ENCODE measurements around the gene SIGLEC6. TPM values are rescaled to one million over a fixed set of nuclear protein-coding genes. Genes with fewer than 3 reads are reported as not detected.

Gene SIGLEC6
- total RNA-seq: under 1 TPM in 1 of 2 donors, not detected in 1; 0.26 TPM

- Histone ChIP-seq H3K27me3 (peaks cover 0 to 3% of the 10 kb centered on the region in 2 donors), H3K4me3 (no peak within 1 kb of the TSS), H3K36me3 (replicated peaks in 1 of 2; ENCODE audit: insufficient read depth in 1 of 2, low read depth in 2 of 2) (no peaks in the 10 kb centered on the region), H3K27ac (no peak within 1 kb of the TSS), H3K4me1 (no peaks in the 10 kb centered on the region), H3K9me3 (no peaks in the 10 kb centered on the region)
- 14 to 20% methylated on average over 23 to 25 of the region's 25 CpGs for WGBS, 2 donors
- DNase-seq: peak in 2 of 4 donors; percentile 23 to 64
- intact Hi-C loops (cut with DNase I): no loop called here
- no peak for ATAC-seq
- TF ChIP-seq POLR2A (IDR thresholded peaks at IDR 0.05): no peak
- TF ChIP-seq, protein P1, sequence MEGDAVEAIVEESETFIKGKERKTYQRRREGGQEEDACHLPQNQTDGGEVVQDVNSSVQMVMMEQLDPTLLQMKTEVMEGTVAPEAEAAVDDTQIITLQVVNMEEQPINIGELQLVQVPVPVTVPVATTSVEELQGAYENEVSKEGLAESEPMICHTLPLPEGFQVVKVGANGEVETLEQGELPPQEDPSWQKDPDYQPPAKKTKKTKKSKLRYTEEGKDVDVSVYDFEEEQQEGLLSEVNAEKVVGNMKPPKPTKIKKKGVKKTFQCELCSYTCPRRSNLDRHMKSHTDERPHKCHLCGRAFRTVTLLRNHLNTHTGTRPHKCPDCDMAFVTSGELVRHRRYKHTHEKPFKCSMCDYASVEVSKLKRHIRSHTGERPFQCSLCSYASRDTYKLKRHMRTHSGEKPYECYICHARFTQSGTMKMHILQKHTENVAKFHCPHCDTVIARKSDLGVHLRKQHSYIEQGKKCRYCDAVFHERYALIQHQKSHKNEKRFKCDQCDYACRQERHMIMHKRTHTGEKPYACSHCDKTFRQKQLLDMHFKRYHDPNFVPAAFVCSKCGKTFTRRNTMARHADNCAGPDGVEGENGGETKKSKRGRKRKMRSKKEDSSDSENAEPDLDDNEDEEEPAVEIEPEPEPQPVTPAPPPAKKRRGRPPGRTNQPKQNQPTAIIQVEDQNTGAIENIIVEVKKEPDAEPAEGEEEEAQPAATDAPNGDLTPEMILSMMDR (IDR thresholded peaks at IDR 0.05): no peak
Observed at GRCh38 chr19:51531349-51532315, at the start of gene SIGLEC6. Gene SIGLEC6 (minus strand): TSS chr19:51531670. CDS start chr19:51531648, 22 bp downstream.

DNA sequence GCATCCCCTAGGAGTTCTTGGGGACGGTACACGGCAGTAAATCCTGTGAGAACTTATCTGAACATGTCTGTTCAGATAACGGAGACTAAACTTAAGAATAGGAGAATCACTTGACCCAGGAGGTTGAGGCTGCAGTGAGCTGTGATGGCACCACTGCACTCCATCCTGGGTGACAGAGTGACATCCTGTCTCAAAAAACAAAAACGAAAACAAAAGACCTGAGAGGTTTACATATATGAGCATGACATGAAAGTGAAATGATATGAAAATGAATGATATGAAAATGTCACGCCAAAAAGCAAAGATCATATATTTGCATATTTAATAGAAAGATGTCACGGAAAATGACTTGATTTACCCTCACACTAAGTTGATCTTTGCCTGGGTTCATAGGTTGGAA is 45.4 kb upstream of the SIGLEC6 start:
- WGBS, 2 donors: 92 to 95% methylated on average over 6 of the region's 6 CpGs
- H3K4me3 ChIP-seq: no peak overlapping the region

GRCh38 chr19:51573331-51573730 is 41.9 kb upstream of the SIGLEC6 start:
- H3K36me3 ChIP-seq (replicated peaks in 1 of 2; ENCODE audit: insufficient read depth in 1 of 2, low read depth in 2 of 2): no peaks in the 10 kb centered on the region
- H3K4me3 ChIP-seq: no peak overlapping the region
- TF ChIP-seq, protein P1 (IDR thresholded peaks at IDR 0.05): no peak
- no peak for TF ChIP-seq POLR2A (IDR thresholded peaks at IDR 0.05)
- no peaks in the 10 kb centered on the region for H3K9me3 ChIP-seq
- intact Hi-C loops (cut with DNase I): no loop called here
- DNase-seq (no peak), ATAC-seq (no peak)
- H3K27ac ChIP-seq: no peak overlapping the region
- no peaks in the 10 kb centered on the region for H3K27me3 ChIP-seq
- WGBS, 2 donors: 82 to 91% methylated on average over 3 of the region's 3 CpGs
- H3K4me1 ChIP-seq: peaks cover 18% of the 10 kb centered on the region

More for the DNA sequence above, 45.4 kb upstream of the SIGLEC6 start:
- no peak overlapping the region for H3K27ac ChIP-seq
- no peak for ATAC-seq
- peaks cover 15% of the 10 kb centered on the region for H3K4me1 ChIP-seq
- no peaks in the 10 kb centered on the region for H3K9me3 ChIP-seq
- DNase-seq: no peak
- peaks cover 0 to 5% of the 10 kb centered on the region in 2 donors for H3K36me3 ChIP-seq (replicated peaks in 1 of 2; ENCODE audit: insufficient read depth in 1 of 2, low read depth in 2 of 2)
- TF ChIP-seq, protein P1 (IDR thresholded peaks at IDR 0.05): no peak
- TF ChIP-seq POLR2A (IDR thresholded peaks at IDR 0.05): no peak
- no peaks in the 10 kb centered on the region for H3K27me3 ChIP-seq
- intact Hi-C loops (cut with DNase I): no loop called here

DNA sequence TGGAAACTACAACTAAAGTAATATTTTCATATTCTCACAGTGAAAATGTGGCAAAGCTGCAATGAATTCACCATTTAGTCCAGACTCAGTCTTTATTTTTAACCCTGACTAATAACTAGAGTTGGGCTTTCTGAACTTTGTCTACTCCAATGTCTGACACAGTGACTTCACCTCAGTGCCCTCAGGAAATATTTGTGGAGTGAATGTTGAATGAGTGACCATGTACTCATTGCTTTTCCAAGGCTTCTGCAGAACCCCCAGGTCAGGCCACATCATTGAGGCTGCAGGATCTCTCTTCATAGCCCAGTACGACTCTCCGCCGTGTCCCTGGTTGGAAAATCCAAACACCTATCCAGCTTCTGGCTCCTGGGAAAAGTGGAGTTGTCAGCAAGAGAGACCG is 41.4 kb upstream of the SIGLEC6 start:
- ATAC-seq: no peak
- DNase-seq: no peak
- Histone ChIP-seq H3K36me3 (replicated peaks in 1 of 2; ENCODE audit: insufficient read depth in 1 of 2, low read depth in 2 of 2) (no peaks in the 10 kb centered on the region), H3K9me3 (no peaks in the 10 kb centered on the region), H3K4me3 (no peak overlapping the region), H3K27ac (no peak overlapping the region), H3K4me1 (peaks cover 18% of the 10 kb centered on the region), H3K27me3 (no peaks in the 10 kb centered on the region)
- intact Hi-C loops (cut with DNase I): no loop called here
- no peak for TF ChIP-seq POLR2A (IDR thresholded peaks at IDR 0.05)
- TF ChIP-seq, protein P1 (IDR thresholded peaks at IDR 0.05): no peak
- 75 to 92% methylated on average over 4 of the region's 4 CpGs for WGBS, 2 donors

Measured in body of pancreas (tissue), 4 donors.